PFSK-1 (cell line): ENCODE results near the gene NFAT5.
A peak's percentile ranks its signal among the peaks of the same experiment; 100 is the strongest.

Experiments used
- POLR2AphosphoS5 ChIP-seq: IDR thresholded peaks from 2 replicates; pipeline ENCODE4 v1.6.1; 2012; ENCODE audit warnings: low read depth, mild to moderate bottlenecking, control low read depth, low read length, moderate library complexity
- REST ChIP-seq, 2 experiments: IDR thresholded peaks; 2 replicates each; pipeline versions ENCODE4 v1.6.1 to v1.8.0; 2011 to 2012; ENCODE audit warnings: low read depth in 2 of 2, low read length in 2 of 2, control low read depth in 1 of 2, inconsistent platforms in 1 of 2, mild to moderate bottlenecking in 1 of 2, moderate library complexity in 1 of 2; ENCODE audit not compliant: insufficient read depth in 1 of 2
- SIN3A ChIP-seq: IDR thresholded peaks from 2 replicates; pipeline ENCODE4 v1.6.1; 2012; ENCODE audit warnings: mild to moderate bottlenecking, low read length, moderate library complexity, borderline replicate concordance; ENCODE audit not compliant: insufficient read depth

- TF ChIP-seq SIN3A: no peak
- TF ChIP-seq REST (IDR thresholded peaks at IDR 0.05; ENCODE audit: insufficient read depth in 1 of 2, low read depth in 2 of 2, low read length in 2 of 2): no peak
- peak; percentile 61; the same call in 1 of the 2 replicates for TF ChIP-seq POLR2AphosphoS5
Observed at GRCh38 chr16:69726313-69727060, 160.7 kb downstream of the NFAT5 start, which contains the start of gene NQO1.
